ENCODE measurements around the gene RUNDC3A.

Gene RUNDC3A

GRCh38 chr17:44367231-44367979, 59.0 kb downstream of the RUNDC3A start:
- TF ChIP-seq CTCF (IDR thresholded peaks at IDR 0.05), result no peak
- H3K27ac ChIP-seq, result no peak overlapping the region
- DNase-seq (ENCODE audit: low spot score), result no peak
- H3K4me3 ChIP-seq, result no peak overlapping the region

All from coronary artery (tissue), 2 donors.